Mesenchymal stem cell (in vitro differentiated cells and primary cell): Measurements from ENCODE around the gene MKI67.
"Not testable (repeated sequence)": the region's sequence is repeated elsewhere in the genome, so short reads cannot be mapped to it uniquely, and the experiment has no call there.

Source experiments
- DNase-seq: peaks from one replicate; pipeline ENCODE4 v3.0.0-alpha.2; 2013
- H2AFZ ChIP-seq: one replicate; pipeline ENCODE4 v1.6.1; 2013; ENCODE audit warnings: low read depth, mild to moderate bottlenecking, control low read depth, inconsistent platforms, low read length, moderate library complexity
- H2AK5ac ChIP-seq: 2 replicates; pipeline ENCODE4 v1.6.1; 2013; ENCODE audit warnings: low read length, moderate library complexity, mild to moderate bottlenecking, inconsistent platforms; ENCODE audit not compliant: severe bottlenecking
- H2BK120ac ChIP-seq: one replicate; pipeline ENCODE4 v1.6.1; 2013; ENCODE audit warnings: low read depth, mild to moderate bottlenecking, inconsistent platforms, low read length, moderate library complexity
- H2BK12ac ChIP-seq, 2 experiments: one replicate each; pipeline ENCODE4 v1.6.1; 2013; ENCODE audit warnings: inconsistent platforms in 2 of 2, low read length in 2 of 2, mild to moderate bottlenecking in 2 of 2, moderate library complexity in 2 of 2, control low read depth in 1 of 2
- H2BK15ac ChIP-seq: one replicate; pipeline ENCODE4 v1.6.1; 2013; ENCODE audit warnings: mild to moderate bottlenecking, low read depth, inconsistent platforms; ENCODE audit not compliant: poor library complexity, severe bottlenecking
- H2BK5ac ChIP-seq: 2 replicates; pipeline ENCODE4 v1.6.1; 2013; ENCODE audit warnings: low read depth, mild to moderate bottlenecking, low read length, control low read depth, inconsistent platforms; ENCODE audit not compliant: poor library complexity, severe bottlenecking
- H3K14ac ChIP-seq, 2 experiments: one replicate each; pipeline ENCODE4 v1.6.1; 2013; ENCODE audit warnings: inconsistent platforms in 2 of 2, low read length in 2 of 2, control low read depth in 1 of 2, mild to moderate bottlenecking in 1 of 2, moderate library complexity in 1 of 2
- H3K18ac ChIP-seq, 2 experiments: one replicate each; pipeline ENCODE4 v1.6.1; 2013; ENCODE audit warnings: inconsistent platforms in 2 of 2, low read length in 2 of 2, control low read depth in 1 of 2, low read depth in 1 of 2, mild to moderate bottlenecking in 1 of 2
- H3K23ac ChIP-seq, 2 experiments: one replicate each; pipeline ENCODE4 v1.6.1; 2013; ENCODE audit warnings: inconsistent platforms in 2 of 2, low read length in 2 of 2, mild to moderate bottlenecking in 2 of 2, moderate library complexity in 2 of 2, control low read depth in 1 of 2
- H3K27ac ChIP-seq: 2 replicates; pipeline ENCODE4 v1.5.1; 2013; ENCODE audit warnings: mild to moderate bottlenecking, moderate library complexity, low read length, control low read depth, inconsistent platforms; ENCODE audit not compliant: poor library complexity, severe bottlenecking
- H3K27me3 ChIP-seq, 2 experiments: 2 replicates each; pipeline versions ENCODE4 v1.6.1 to v1.7.0; 2013; ENCODE audit warnings: low read length in 2 of 2, mild to moderate bottlenecking in 2 of 2, moderate library complexity in 2 of 2, control low read depth in 1 of 2, inconsistent platforms in 1 of 2; ENCODE audit not compliant: control insufficient read depth in 1 of 2, insufficient read depth in 1 of 2
- H3K36me3 ChIP-seq, 2 experiments: 2 replicates each; pipeline versions ENCODE4 v1.6.1 to v1.7.0; 2013; ENCODE audit warnings: low read length in 2 of 2, control low read depth in 1 of 2, inconsistent platforms in 1 of 2, low read depth in 1 of 2, mild to moderate bottlenecking in 1 of 2; ENCODE audit not compliant: insufficient read depth in 2 of 2, control insufficient read depth in 1 of 2
- H3K4ac ChIP-seq, 2 experiments: one replicate each; pipeline ENCODE4 v1.6.1; 2013; ENCODE audit warnings: inconsistent platforms in 2 of 2, low read length in 2 of 2, mild to moderate bottlenecking in 2 of 2, moderate library complexity in 2 of 2, control low read depth in 1 of 2, low read depth in 1 of 2
- H3K4me1 ChIP-seq: 2 replicates; pipeline ENCODE4 v1.6.1; 2013; ENCODE audit warnings: low read depth, low read length, control low read depth; ENCODE audit not compliant: control insufficient read depth, insufficient read depth
- H3K4me2 ChIP-seq: 2 replicates; pipeline ENCODE4 v1.6.1; 2013; ENCODE audit warnings: low read length, mild to moderate bottlenecking, inconsistent platforms; ENCODE audit not compliant: poor library complexity, severe bottlenecking
- H3K4me3 ChIP-seq, 2 experiments: 2 replicates each; pipeline versions ENCODE4 v1.5.1 to v1.7.0; 2013; ENCODE audit warnings: low read length in 2 of 2, mild to moderate bottlenecking in 2 of 2, control low read depth in 1 of 2, low read depth in 1 of 2; ENCODE audit not compliant: insufficient read depth in 1 of 2
- H3K79me1 ChIP-seq: replicated peaks from 2 replicates; pipeline ENCODE4 v1.6.1; 2013; ENCODE audit warnings: mild to moderate bottlenecking, control low read depth, low read length, inconsistent platforms; ENCODE audit not compliant: poor library complexity, severe bottlenecking
- H3K9ac ChIP-seq: 2 replicates; pipeline ENCODE4 v1.7.0; 2013; ENCODE audit warnings: mild to moderate bottlenecking, low read length, moderate library complexity
- H3K9me3 ChIP-seq: 2 replicates; pipeline ENCODE4 v1.7.0; 2013; ENCODE audit warnings: mild to moderate bottlenecking, low read length; ENCODE audit not compliant: control insufficient read depth
- H4K8ac ChIP-seq: one replicate; pipeline ENCODE4 v1.6.1; 2013; ENCODE audit warnings: inconsistent platforms, mild to moderate bottlenecking, low read length, moderate library complexity
- H4K91ac ChIP-seq: one replicate; pipeline ENCODE4 v1.6.1; 2013; ENCODE audit warnings: mild to moderate bottlenecking, low read length, inconsistent platforms
- WGBS: methylation state at CpG from one replicate; pipeline ENCODE4 v1.1.7; 2013; ENCODE audit warnings: mixed read lengths; 5-methylcytosine and 5-hydroxymethylcytosine counted together

Gene MKI67

DNA sequence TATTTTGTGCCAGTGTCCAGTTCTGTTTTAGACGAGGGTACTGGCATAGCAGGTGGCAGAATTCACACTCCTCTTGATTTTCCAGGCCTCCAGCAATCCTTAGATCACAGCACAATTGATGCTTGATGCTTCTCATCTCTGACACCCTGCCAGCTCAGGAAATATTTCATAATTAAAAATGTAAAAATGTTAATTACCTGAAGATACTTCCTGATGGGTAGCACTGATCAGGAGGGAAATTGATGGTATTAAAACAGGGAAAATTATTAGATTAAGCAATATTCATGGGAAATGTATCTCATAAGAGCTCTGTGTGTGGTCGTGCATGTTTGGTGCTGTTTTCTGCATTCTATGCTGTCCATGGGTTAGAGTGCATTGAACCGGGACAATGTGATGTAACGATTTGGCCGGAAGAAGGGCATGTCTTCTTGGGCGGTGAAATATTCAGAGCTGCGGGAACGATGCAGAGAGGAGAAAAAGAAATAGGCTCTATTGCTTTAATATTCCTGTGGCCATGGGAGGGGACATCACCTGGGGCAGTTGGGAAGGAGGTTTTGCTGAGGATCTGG lies 43.7 kb upstream of the MKI67 start:
- Histone ChIP-seq H2BK12ac (no peak overlapping the region), H3K18ac (no peak overlapping the region), H2BK15ac (no peak overlapping the region), H3K4me3 (no peak overlapping the region), H3K27ac (no peak overlapping the region), H4K8ac (no peak overlapping the region), H2AK5ac (no peak overlapping the region), H2AFZ (no peak overlapping the region), H2BK5ac (no peak overlapping the region), H3K9ac (no peak overlapping the region), H3K4me2 (no peak overlapping the region), H3K79me1 (no peaks in the 10 kb centered on the region), H3K27me3 (peaks cover 0 to 17% of the 10 kb centered on the region in 2 experiments), H3K4ac (no peak overlapping the region), H3K36me3 (no peaks in the 10 kb centered on the region), H3K4me1 (peaks cover 2% of the 10 kb centered on the region), H4K91ac (no peak overlapping the region), H3K23ac (no peak overlapping the region), H3K14ac (no peak overlapping the region), H3K9me3 (peaks cover 12% of the 10 kb centered on the region), H2BK120ac (no peak overlapping the region)
- no peak for DNase-seq
- whole genome bisulfite sequencing = 78% methylated on average over 8 of the region's 8 CpGs

GRCh38 chr10:128167926-128168520 lies 41.8 kb upstream of the MKI67 start:
- H3K36me3 ChIP-seq = no peaks in the 10 kb centered on the region
- no peak overlapping the region for H2AFZ ChIP-seq
- no peaks in the 10 kb centered on the region for H3K9me3 ChIP-seq
- no peak overlapping the region for H3K4me3 ChIP-seq
- peaks cover 2% of the 10 kb centered on the region for H3K4me1 ChIP-seq
- H3K18ac ChIP-seq = no peak overlapping the region
- no peak overlapping the region for H3K4me2 ChIP-seq
- H3K27ac ChIP-seq = no peak overlapping the region
- no peak overlapping the region for H4K91ac ChIP-seq
- no peak overlapping the region for H4K8ac ChIP-seq
- peaks cover 7 to 22% of the 10 kb centered on the region in 2 experiments for H3K27me3 ChIP-seq
- H3K14ac ChIP-seq = no peak overlapping the region
- H2BK15ac ChIP-seq = no peak overlapping the region
- 82% methylated on average over 3 of the region's 3 CpGs for WGBS
- H3K23ac ChIP-seq = no peak overlapping the region
- H3K4ac ChIP-seq = no peak overlapping the region
- H3K79me1 ChIP-seq = no peaks in the 10 kb centered on the region
- DNase-seq = no peak
- H3K9ac ChIP-seq = no peak overlapping the region
- H2AK5ac ChIP-seq = no peak overlapping the region
- no peak overlapping the region for H2BK5ac ChIP-seq
- H2BK120ac ChIP-seq = no peak overlapping the region
- H2BK12ac ChIP-seq = no peak overlapping the region

DNA sequence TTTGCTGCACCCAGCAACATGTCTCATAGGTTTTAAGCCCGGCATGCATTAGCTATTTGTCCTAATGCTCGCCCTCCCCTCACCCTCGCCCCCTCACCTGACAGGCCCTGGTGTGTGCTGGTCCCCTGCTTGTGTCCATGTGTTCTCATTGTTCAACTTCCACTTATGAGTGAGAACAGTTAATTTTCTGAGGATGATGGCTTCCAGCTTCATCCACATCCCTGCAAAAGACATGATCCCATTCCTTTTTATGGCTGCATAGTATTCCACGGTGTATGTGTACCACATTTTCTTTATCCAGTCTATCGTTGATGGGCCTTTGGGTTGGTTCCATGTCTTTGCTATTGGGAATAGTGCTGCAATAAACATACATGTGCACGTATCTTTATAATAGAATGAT lies 40.9 kb upstream of the MKI67 start:
- not testable (repeated sequence) for H2AFZ ChIP-seq, H3K4me1 ChIP-seq, H3K4me2 ChIP-seq, H2BK120ac ChIP-seq, H3K4ac ChIP-seq, H3K23ac ChIP-seq, H4K8ac ChIP-seq, H2AK5ac ChIP-seq, H3K79me1 ChIP-seq, H3K9me3 ChIP-seq, H3K27ac ChIP-seq, H3K9ac ChIP-seq, H3K18ac ChIP-seq, H3K14ac ChIP-seq, DNase-seq, H4K91ac ChIP-seq, H3K36me3 ChIP-seq, H3K4me3 ChIP-seq, H2BK12ac ChIP-seq, H2BK5ac ChIP-seq, H2BK15ac ChIP-seq
- WGBS = 87% methylated on average over 5 of the region's 6 CpGs
- peaks cover 7 to 24% of the 10 kb centered on the region in 2 experiments for H3K27me3 ChIP-seq

GRCh38 chr10:128166151-128166550 lies 39.9 kb upstream of the MKI67 start:
- no peak overlapping the region for H2BK12ac ChIP-seq
- H3K14ac ChIP-seq = no peak overlapping the region
- H3K9me3 ChIP-seq = no peaks in the 10 kb centered on the region
- H3K4ac ChIP-seq = no peak overlapping the region
- no peaks in the 10 kb centered on the region for H3K36me3 ChIP-seq
- no peak overlapping the region for H3K4me2 ChIP-seq
- H3K79me1 ChIP-seq = no peaks in the 10 kb centered on the region
- no peak overlapping the region for H2BK5ac ChIP-seq
- no peak for DNase-seq
- H3K18ac ChIP-seq = no peak overlapping the region
- no peak overlapping the region for H2AFZ ChIP-seq
- WGBS = 80% methylated on average over 1 of the region's 2 CpGs
- H3K9ac ChIP-seq = no peak overlapping the region
- no peak overlapping the region for H2BK120ac ChIP-seq
- no peak overlapping the region for H4K8ac ChIP-seq
- H3K4me1 ChIP-seq = no peaks in the 10 kb centered on the region
- no peak overlapping the region for H3K23ac ChIP-seq
- H3K4me3 ChIP-seq = no peak overlapping the region
- peaks cover 7 to 33% of the 10 kb centered on the region in 2 experiments for H3K27me3 ChIP-seq
- no peak overlapping the region for H3K27ac ChIP-seq
- no peak overlapping the region for H4K91ac ChIP-seq
- H2BK15ac ChIP-seq = no peak overlapping the region
- H2AK5ac ChIP-seq = no peak overlapping the region
